ENCODE results near the gene FAM180B.

Gene FAM180B

DNA sequence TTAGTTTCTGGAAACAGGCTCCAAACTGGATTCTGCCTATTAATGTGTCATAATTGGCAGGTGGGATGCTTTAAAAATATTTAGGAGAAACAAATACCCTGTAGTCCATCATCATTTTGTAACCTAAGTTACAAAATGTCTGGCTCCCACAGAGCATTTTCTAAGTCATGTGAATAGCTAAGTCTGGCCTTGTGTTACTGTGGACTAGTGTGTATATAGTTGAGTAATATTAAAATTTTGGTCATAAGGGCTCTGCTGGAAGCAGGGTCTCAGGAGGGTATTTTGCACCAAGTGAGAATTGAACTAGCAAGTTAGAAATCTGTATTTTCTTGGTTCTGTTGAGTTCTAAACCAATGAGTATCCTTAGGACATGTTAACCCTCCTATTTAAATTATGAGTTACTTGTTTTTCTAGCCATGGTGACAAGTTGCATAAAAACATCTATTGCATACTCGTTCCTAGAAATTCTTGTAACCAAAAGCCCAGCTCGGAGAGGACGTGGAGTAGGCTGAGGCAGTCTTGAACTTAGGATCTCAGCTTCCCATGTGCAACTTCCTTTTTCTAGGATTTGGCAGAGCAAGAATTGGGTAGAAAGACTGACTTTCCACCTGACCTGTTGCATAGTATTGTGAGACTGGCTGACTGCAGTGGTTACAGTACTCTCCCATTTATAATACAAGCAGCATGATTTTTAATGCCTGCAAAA is 15.7 kb upstream of the FAM180B start:
- DNase-seq, result no peak

DNA sequence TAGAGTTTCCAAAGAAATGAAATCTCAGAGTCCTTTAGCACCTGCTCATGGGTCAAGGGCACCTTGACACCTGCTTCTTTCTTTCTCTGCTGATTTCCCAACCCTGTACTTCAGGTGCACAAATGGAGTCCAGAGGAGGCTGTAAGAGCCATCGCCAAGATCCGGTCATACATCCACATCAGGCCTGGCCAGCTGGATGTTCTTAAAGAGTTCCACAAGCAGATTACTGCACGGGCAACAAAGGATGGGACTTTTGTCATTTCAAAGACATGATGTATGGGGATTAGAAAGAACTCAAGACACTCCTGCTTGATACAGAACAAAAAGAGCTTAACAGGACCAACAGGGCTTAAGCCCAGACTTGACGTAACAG is 15.1 kb upstream of the FAM180B start:
- DNase-seq, result no peak

DNA sequence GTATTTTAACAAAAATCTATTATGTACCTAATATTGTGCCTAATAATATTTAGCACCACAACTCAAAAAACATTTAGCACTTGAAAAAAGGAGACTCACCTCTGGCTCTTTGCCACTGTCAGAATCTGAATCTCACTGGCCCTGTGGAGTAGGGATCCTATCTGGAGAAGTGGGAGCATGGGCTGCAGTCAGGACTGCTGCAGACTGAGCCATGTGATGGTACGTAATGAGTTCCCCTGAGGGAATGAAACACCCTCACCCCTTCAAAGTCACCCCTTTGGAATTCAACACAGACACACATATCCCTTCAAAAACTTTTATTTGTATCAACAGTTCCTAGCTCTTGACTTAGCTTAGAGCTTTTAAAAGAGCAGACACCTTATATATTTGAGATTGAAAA is 14.6 kb upstream of the FAM180B start:
- no peak for DNase-seq

DNA sequence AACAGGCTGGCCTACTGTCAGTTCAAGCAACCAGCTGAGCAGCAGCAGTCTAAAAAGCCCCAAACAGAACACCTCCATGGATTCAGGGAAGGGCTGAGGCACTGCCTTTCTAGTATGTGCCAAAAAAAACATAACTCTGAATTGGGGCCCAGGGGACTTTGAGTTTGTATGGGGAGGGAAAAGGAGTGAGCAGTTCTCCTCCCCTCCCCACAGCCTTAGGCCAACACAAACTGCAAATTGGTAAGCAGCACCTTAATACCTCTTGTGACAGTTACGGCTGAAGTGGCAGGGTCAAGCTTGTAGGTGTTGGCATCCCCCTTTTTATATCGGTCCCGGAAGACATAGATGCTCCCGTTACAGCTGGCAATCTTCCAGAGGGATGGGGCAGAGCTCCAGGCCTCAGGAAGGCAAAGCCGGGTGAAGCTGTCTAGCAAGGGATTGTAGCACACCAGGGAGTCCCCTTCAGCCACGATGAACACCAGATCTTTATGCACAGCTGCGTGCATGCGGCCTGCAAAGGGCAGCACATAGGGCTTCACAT is 13.7 kb upstream of the FAM180B start:
- DNase-seq, result no peak

DNA sequence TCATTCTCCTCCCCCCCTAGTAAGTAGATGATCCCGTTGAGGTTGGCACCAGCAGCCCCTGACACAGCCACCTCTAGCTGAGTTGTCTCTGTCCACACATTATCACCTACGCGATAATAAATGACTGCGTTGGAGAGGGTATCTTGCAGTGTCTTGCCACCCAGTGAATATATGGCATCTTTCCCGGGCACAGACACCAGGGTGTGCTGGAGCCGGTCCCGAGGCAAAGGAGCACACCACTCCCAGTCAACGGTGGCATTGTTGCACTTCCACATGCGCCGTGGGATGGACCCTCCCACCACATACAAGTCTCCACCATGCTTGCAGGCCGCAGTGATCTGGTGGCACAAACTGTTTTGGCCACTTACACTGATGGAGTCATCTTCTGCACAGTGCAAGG is 13.2 kb upstream of the FAM180B start:
- DNase-seq, result no peak

DNA sequence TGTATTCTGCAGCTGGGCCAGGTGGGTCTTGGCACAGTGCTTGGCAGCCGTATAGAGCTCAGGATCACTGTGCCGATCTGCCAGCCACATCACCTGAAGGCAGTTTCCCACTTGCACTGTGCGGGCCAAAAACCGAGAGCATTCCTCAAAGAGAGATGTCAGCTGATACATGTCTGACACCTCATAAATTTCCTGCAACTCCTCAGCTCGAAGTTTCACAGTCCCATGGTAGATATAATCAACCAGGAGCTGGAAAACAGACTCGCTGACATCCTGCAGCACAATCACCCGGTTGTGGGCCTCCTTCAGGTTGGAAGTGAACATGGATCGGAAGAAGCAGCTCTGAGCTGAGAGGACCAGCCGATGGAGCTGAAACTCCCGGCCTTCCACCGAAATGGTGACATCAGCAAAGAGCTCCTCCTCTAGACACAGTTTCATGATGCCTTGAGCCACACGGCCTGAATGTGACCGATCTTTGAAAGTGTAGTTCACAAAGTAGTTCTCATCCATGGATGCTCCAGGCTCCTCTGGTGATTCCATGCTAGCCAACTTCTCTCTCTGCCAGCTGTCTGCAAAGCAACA is 8.9 kb upstream of the FAM180B start:
- DNase-seq, result no peak

DNA sequence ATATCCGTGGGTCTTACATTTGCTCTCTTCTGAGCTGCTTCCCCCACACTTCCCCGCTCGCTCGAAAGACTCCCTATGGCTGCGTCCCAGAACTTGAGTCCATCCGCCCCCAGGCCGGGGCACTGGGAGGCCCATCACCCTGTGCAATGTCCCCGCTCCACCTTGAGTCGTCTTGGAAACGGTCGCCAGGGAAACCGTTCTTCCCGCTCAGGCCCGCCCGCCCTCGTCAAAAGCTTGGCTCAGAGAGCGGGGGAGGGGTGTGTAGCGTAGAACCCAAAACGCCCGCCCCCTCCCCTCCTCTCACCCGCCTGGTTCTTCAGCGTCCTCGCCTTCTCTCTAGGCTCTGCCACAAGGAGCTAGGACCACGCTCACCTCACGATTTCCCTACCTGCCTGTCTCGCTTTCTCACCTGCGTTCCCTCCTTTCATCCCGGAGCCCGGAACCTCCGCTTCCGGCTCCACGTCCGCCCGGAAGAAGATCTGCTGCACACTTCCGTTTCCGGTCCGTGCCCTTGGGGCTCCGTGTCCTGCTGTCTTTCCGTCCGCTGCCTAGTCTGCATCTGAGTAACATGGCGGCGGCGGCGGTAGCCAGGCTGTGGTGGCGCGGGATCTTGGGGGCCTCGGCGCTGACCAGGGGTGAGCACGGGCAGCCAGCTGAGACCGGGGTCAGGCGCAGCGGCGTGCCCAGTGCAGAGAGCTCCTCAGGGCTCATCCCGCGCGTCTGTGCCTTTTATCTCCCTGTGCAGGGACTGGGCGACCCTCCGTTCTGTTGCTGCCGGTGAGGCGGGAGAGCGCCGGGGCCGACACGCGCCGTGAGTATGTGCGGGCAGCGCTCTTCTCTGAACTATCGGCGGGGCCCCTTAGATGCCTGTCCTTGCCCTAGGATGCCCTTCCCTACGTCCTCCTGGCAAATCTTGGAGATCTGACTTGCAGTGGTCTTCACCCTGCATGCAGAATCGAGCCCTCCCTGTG is 7.7 kb upstream of the FAM180B start, which contains the start of the genes KBTBD4 and NDUFS3:
Gene KBTBD4, minus strand, starts transcription at position 447 of the 971 bp plus-strand sequence. Its CDS starts 19 bp downstream, at position 428.
Gene NDUFS3, plus strand, starts transcription at position 551 of the 971 bp plus-strand sequence. Its CDS starts 18 bp downstream, at position 569.
- DNase-seq, result peak; percentile 90

DNA sequence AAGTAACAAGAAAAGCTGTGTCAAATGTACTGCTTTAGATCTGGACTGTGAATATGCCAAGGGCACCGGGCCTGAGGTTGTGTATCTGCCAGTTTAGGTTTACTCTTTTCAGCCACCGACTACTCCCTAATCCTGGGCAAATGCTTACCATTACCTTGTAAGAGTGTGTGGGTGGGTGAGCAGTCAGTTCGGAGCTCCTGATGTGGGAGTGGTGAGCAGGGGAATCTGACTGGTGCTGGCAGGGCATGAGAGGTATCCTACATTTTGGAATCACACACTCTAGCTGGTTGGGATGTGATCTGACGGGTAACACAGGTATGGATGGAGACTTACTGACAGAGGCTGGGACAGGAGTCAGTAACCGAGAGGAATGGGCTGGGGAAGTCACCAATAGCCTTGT is 2.6 kb upstream of the FAM180B start:
- no peak for DNase-seq

DNA sequence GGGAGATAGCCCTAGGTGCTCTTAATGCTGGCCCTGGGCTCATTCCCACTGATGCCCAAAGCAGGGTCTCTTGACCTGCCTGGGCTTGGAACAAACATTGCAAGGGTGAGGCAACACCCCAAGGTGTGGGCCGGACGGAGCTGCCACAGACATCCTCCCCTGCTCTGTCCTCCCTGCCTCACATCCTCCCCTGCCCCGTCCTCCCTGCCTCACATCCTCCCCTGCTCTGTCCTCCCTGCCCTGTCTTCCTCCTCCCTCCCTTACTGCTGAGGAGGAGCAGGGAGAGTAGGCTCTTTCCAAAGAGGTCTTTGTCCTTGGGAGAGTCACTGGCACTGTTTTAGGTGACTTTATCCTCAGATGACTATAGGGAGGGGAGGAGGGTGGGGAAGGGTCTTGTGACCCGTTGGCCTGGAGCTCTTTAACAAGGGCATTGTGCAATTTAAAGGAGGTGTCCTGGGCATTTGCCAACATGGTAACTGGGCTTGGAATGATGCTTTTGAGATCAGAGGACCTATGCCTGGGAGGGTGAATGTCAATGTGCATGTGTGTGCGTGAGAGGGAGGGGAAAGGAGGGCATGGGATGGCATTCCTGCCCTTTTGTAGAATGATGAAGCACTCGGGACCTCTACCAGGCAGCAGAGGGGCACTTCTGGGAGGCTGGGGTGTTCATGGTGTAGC is 700 bp downstream of the FAM180B start:
- DNase-seq, result no peak

DNA sequence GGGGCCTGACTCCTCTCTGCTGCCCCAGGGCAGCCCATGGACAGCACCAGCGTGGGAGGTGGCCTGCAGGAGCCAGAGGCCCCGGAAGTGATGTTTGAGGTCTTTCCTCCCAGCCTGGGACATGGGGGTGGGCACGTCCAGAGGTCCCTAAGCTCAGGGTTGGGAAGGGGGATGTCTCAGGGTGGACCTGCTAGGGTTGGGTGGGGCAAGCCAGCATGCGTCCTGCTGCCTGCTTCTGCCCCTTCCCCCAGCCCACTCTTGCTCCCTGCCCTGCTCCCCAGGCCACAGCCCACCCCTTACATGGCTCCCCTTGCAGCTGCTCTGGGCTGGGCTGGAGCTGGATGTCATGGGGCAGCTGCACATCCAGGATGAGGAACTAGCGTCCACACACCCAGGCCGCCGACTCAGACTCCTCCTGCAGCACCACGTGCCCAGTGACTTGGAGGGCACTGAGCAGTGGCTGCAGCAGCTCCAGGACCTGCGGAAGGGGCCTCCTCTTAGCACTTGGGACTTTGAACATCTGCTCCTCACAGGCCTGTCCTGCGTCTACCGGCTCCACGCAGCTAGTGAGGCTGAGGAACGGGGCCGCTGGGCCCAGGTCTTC is 1.3 kb downstream of the FAM180B start:
- DNase-seq, result no peak

DNA sequence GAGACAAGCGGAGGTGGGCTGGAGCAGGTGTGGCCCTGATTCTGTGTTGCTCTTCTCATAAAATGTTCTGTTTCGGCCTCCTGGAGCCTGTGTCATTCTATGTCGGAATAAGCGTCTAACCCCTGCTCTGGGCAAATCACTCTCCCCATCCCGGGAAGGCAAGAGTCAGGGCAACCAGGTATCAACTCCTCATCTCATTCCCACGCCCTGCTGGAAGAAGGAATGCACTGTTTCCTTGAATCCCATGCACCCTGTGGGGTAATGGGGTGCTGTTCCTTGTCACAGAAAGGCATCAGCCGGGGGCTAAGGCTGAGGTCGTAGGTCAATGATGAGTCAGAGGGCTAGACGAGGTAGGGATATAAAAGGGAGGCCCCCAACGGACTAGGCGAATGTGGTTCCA is 2.6 kb downstream of the FAM180B start:
- DNase-seq, result no peak

DNA sequence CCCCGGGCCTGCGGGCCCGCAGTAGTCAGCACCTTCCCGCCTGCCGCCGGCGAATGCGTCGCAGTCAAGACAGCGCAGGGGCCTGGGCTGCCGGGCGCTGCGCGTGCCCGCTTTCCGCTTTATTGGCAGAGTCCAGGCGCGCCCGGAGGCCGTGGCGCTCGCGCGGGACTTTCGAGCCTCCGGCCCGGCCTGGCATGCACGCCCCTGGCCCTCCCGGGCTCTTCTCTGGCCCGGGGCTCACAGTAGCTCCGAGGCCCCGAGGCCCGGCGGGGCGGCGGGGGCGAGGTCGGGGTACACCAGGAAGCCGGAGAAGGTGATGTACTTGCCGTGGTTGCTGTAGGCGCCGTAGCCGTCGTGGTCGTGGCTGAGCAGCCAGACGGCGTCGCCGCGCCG is 3.1 kb downstream of the FAM180B start:
- no peak for DNase-seq

DNA sequence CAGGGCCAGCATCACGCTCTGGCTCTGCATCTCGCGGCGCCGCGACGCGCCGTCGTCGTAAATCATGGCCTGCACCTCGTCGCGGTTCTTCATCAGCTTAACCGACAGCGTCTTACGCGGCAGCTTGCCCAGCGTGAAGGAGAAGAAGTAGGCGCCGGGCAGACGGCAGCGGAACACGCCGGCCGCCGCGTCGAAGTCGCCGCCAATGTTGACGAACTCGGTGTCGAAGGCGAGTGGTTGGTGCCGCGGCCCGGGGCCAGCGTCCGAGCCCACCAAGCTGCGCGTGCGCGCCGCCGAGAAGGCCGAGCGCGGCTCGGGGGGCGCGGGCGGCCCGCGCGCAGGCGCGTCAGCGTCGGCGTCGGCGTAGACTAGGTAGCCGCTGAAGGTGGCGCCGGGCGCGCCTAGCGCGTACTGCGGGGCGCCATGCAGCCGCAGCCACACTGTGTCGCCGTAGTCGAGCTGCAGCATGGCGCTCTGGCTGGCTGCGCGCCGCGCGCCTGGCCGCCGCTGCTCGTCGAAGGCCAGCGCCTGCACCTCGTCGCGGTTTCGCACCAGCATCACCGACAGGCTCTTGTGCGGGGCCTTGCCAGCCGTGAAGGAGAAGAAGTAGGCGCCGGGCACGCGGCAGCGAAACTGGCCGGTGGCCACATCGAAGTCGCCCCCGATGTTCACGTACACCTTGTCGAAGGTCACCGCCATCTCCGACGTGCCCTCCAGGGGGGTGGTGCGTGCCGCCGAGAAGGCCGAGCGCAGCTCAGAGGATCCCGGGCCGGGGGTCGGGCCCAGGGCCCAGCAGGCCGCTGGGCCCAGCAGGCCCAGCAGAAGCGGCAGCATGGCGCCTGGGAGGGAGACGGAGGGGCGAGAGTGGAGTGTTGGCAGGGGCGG is 3.7 kb downstream of the FAM180B start:
- no peak for DNase-seq

DNA sequence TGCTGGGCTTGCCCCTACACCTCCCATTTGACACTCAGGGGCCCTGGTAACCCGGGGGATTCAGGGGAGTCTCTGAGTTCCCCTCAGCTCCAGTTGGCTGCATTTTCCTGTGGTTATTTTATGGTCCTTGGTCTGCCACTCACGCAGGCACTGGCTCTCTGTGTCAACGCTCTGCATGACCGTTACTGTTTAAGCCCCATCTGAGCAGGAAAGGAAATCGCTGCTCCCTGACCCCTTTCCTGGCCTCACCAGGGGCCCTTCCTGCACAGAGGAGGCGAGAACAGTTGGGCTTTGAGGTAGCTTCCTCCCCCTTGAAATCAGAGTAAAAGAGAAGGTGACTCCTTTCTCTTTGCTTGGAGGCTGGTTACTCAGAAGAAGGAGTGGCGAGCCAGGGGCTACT is 5.3 kb downstream of the FAM180B start:
- DNase-seq, result no peak

DNA sequence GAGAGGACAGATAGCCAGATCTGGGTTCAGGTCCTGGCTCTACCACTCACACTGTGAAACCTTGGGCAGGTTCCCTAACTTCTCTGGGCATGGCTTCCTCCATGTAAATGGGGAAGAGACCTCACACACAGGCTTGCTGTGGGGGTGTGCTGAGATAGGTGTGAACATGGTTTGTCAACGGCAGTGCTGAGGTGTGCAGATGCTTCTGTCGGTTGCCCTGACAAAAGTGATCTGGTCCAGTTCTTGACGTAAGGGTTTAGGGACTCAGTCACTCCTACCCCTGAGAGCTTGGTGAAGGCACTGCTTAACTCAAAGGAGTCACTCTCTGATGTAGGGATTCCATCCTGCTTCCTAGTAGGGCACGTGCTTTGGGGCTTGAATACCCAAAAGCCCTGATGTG is 5.8 kb downstream of the FAM180B start:
- no peak for DNase-seq

DNA sequence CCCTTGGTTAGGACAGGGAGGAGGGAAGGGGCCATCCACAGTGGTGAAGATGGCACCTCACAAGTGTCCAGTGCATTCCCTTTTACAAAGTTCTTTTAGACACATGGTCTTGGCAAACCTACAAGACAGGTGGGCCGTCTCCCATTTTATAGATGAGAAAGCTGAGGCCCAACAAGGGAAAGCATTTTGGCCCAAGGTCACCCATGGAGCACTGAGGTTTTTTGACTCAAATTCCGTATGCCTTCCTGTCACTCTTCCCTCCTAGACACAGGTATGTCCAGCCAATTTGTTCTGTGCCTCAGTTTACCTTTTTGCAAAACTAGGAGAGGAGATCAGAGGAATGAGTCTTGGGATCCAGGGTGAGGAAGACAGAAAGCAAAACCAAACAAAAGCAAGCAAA is 6.5 kb downstream of the FAM180B start:
- no peak for DNase-seq

DNA sequence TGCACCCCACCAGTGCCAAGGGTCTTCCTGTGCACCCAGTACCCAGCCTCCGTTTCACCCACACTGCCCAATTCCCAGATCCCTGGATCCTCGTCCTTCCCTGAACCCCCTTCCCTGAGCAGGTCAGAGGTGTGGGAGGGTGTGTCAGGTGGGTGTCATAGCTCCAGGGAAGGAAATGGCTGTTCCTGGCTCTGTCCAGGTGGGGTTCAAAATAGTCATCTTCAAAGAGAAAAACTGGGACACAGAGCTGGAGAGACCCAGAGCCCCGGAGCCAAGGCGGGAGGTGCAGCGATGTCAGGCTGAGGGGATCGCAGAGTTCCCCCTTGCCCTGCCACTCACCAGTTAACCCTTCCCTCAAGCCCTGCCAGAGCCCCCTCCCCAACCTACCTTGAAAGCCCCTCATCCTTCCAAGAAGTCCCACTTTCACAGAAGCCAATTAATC is 7.0 kb downstream of the FAM180B start:
- DNase-seq, result no peak

DNA sequence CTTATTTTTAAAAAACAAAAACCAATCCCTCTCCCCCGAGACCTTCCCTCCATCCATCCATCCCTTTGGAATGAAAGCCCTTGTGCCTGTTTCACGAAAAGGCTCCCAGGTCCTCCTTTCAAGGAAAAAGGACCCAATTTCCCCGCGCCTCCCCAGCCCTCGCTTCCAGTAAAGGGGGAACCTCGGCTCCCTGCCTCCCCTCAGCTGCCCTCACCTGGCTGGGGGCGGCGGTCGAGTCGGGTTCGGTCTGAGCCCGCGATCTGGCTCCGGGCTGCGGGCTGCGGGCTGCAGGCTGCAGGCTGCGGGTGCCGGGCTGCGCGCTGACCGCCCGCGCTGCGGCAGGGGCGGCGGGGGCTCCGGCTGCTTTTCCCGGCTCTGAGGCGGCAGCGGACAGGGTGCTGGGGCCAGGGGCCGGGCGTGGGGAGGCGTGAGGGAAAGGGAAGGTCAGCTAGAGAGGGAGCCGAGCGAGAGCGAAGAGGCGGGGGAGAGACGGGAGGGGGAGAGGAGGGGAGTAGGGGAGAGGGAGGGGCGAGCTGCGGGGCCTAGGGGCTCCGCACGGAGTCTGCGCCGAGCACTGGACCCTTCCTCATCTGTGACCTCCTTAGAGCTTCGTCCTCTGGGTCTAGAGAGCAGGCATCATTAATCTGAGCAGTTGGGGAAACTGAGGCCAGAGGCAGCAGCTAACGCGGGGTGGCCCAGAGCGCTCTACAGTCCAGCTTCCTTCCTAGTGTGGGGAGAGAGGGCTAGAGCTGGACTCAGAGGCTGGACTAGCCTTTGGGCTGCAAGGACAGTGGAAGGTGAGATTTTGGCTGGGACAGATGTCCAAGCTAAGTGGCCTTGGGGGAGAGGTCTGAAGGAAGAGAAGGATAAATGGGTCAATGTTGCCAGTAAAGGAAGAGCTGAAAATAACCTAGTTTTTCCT is 7.7 kb downstream of the FAM180B start, which contains the start of gene C1QTNF4:
Gene C1QTNF4, minus strand, starts transcription at position 478 of the 922 bp plus-strand sequence. CDS start 3,601 bp downstream, outside the sequence.
- DNase-seq, result no peak

DNA sequence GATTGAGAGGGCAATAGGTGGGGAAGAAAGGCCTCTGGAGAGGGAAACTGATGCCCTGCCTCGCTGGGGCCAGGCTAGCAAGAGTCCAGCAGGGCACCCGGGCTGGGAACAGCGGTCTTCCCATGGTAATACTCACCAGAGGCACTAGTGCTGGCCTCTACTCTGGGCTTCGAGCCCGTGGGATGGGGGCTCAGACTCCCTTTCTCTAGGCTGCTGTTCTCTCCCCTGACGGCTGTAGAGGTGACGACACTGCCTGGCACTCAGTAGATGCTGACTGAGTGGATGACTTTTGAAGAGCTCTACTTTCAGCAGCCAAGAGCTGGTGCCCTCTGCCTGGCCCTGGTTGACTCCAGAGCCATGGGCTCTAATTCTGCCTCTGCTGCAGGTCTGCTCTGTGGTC is 8.6 kb downstream of the FAM180B start:
- DNase-seq, result no peak

DNA sequence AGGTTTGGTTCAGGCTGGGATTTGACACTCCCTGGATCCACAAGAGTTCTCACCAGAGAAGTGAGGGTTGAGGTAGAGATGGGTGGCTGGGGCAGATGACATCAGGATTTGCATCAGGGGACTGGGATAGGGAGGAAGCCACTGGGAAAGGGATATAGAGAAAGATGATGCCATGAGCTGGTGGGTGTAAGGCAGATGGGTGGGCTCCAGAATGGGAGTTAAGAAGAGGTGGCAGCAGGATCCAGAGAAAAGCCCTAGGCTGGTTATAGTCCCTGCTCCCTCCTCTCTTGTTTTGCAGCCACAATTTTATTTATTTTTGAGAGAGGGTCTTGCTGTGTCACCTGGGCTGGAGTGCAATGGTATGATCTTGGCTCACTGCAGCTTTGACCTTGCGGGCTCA is 9.5 kb downstream of the FAM180B start:
- no peak for DNase-seq

Data from activated CD4-positive, alpha-beta T cell treated with anti-CD3 and anti-CD28 coated beads, Interleukin-2, amount 50 U/mL, for 16 hours (primary cell).